HepG2 (cell line): ENCODE data around the gene SCAF8. TPM values are rescaled to one million over a fixed set of nuclear protein-coding genes. Genes with fewer than 3 reads are reported as not detected.

ENCODE experiments used
- ATAC-seq: fragments of 200-7000 bp; cut with Tn5 transposase; 3 replicates; pipeline ENCODE4 v1.9.1; 2020; ENCODE audit warnings: mild to moderate bottlenecking, moderate library complexity
- BruUV-seq: library from RNA; stranded (reverse); fragments of 400-500 nt; replicated peaks from 2 replicates; lab custom pipeline; 2021; lab: Mats Ljungman, UMichigan
- CTCF ChIA-PET: fragments of 300-600 bp; formaldehyde crosslinking; extraction: SDS; loops from one replicate; lab custom pipeline; 2021; ENCODE audit warnings: low total read pairs, inconsistent platforms, low intra/inter-chr PET ratio; lab: Yijun Ruan, JAX
- POLR2A ChIA-PET: fragments of 350-600 bp; sonication (Branson Sonifier 250); formaldehyde crosslinking; loops from one replicate; lab custom pipeline; 2020; ENCODE audit warnings: antibody characterized with exemption, inconsistent platforms; lab: Yijun Ruan, JAX
- DNase-seq: peaks from one replicate; pipeline ENCODE4 v3.0.0-alpha.2; 2015; ENCODE audit warnings: low spot score
- FAIRE-seq: peaks from 3 replicates; lab custom pipeline; 2011; peaks lifted over from hg19 to GRCh38; lab: Jason Lieb, UNC
- H2AFZ ChIP-seq: one replicate; pipeline ENCODE4 v1.6.1; 2011; ENCODE audit warnings: low read length, inconsistent platforms
- H3K27ac ChIP-seq: fragments of 300-600 bp; 3 replicates; pipeline ENCODE4 v1.8.0; 2011; ENCODE audit warnings: mixed run types, mild to moderate bottlenecking, mixed read lengths, low read length, inconsistent platforms; ENCODE audit not compliant: insufficient read depth; ENCODE audit errors: extremely low read length
- H3K27me3 ChIP-seq, 2 experiments: fragments of 200-600 bp in 1 of 2; 2 replicates in 1 of 2; 3 replicates in 1 of 2; pipeline versions ENCODE4 v1.6.0 to v1.8.0; 2011; ENCODE audit warnings: low read length in 2 of 2, mild to moderate bottlenecking in 2 of 2, moderate library complexity in 2 of 2, inconsistent platforms in 1 of 2; ENCODE audit not compliant: insufficient read depth in 2 of 2, control insufficient read depth in 1 of 2
- H3K36me3 ChIP-seq, 2 experiments: fragments of 200-600 bp in 1 of 2; replicated peaks in 1 of 2; 2 replicates in 1 of 2; 3 replicates in 1 of 2; pipeline versions ENCODE4 v1.5.1 to v1.8.0; 2011; ENCODE audit warnings: low read length in 2 of 2, inconsistent platforms in 1 of 2; ENCODE audit not compliant: insufficient read depth in 2 of 2, control insufficient read depth in 1 of 2
- H3K4me1 ChIP-seq: 2 replicates; pipeline ENCODE4 v1.5.1; 2012; ENCODE audit warnings: low read length, inconsistent platforms; ENCODE audit not compliant: insufficient read depth
- H3K4me2 ChIP-seq: 2 replicates; pipeline ENCODE4 v1.6.0; 2011; ENCODE audit warnings: low read depth, low read length, inconsistent platforms
- H3K4me3 ChIP-seq, 3 experiments: fragments of 200-600 bp in 1 of 3; sonication (generic), shearing (Covaris generic) in 1 of 3; replicated peaks in 1 of 3; 2 replicates each; pipeline ENCODE4 v1.5.1; 2011 to 2016; ENCODE audit warnings: low read length in 3 of 3, inconsistent platforms in 2 of 3, low read depth in 2 of 3, mild to moderate bottlenecking in 2 of 3, control low read depth in 1 of 3, mixed read lengths in 1 of 3; ENCODE audit not compliant: insufficient read depth in 1 of 3
- H3K79me2 ChIP-seq: one replicate; pipeline ENCODE4 v1.6.1; 2011; ENCODE audit warnings: low read length, inconsistent platforms; ENCODE audit not compliant: insufficient read depth
- H3K9ac ChIP-seq: 2 replicates; pipeline ENCODE4 v1.6.0; 2011; ENCODE audit warnings: mild to moderate bottlenecking, low read depth, low read length, inconsistent platforms; ENCODE audit not compliant: insufficient read depth
- H3K9me3 ChIP-seq: 2 replicates; pipeline ENCODE4 v1.5.1; 2012; ENCODE audit warnings: mild to moderate bottlenecking, low read length
- H4K20me1 ChIP-seq: 2 replicates; pipeline ENCODE4 v1.6.0; 2011; ENCODE audit warnings: inconsistent platforms, mild to moderate bottlenecking, low read length, moderate library complexity; ENCODE audit not compliant: insufficient read depth
- SMAD1 ChIP-seq: sonication (generic); formaldehyde crosslinking; IDR thresholded peaks from 2 replicates; pipeline ENCODE4 v1.4.0; 2020; ENCODE audit warnings: missing genetic modification reagents, low read depth, mild to moderate bottlenecking, borderline replicate concordance
- SNRNP70 ChIP-seq: fragments of 200-400 bp; formaldehyde crosslinking; IDR thresholded peaks from 2 replicates; pipeline ENCODE4 v1.6.1; 2017; ENCODE audit warnings: mild to moderate bottlenecking, low read depth, low read length, moderate library complexity
- ZNF12 ChIP-seq: sonication (generic); formaldehyde crosslinking; IDR thresholded peaks from 2 replicates; pipeline ENCODE4 v1.5.0; 2020; ENCODE audit warnings: missing genetic modification reagents
- ZNF614 ChIP-seq: IDR thresholded peaks from 2 replicates; pipeline ENCODE4 v1.6.1; 2018; ENCODE audit warnings: missing biosample characterization, missing genetic modification reagents, inconsistent platforms, borderline replicate concordance
- ZNF788 ChIP-seq: sonication (generic); formaldehyde crosslinking; IDR thresholded peaks from 2 replicates; pipeline ENCODE4 v1.5.0; 2020; ENCODE audit warnings: mild to moderate bottlenecking, missing genetic modification reagents, borderline replicate concordance
- WGBS: methylation state at CpG from one replicate; pipeline ENCODE4 v1.1.6; 2017; ENCODE audit warnings: low lambda C conversion rate; 5-methylcytosine and 5-hydroxymethylcytosine counted together
- in situ Hi-C: cut with HindIII; loops from 2 replicates; pipeline ENCODE4 v1.10.0; 2017; ENCODE audit warnings: low pct_unique_long_range_greater_than_20kb; ENCODE audit not compliant: extremely low pct_ligation_motif_present
- intact Hi-C: fragments of 100-400 bp; cut with micrococcal nuclease; formaldehyde crosslinking; loops from one replicate; pipeline ENCODE4 v1.10.0; 2022; ENCODE audit not compliant: unreplicated experiment
- polyA plus RNA-seq, 8 experiments: library from polyadenylated mRNA; depleted of rRNA in 3 of 8; stranded (reverse) in 7 of 8; unstranded in 1 of 8; fragments of >200 nt; fragmentation: Illumina TruSeq in 4 of 8; extraction: Trizol in 4 of 8; gene quantifications; 2 replicates each; pipeline versions ENCODE4 v1.2.1 to v1.2.3, GENCODE V29; 2011 to 2016; ENCODE audit warnings: low read depth in 4 of 8, missing spikeins in 1 of 8, mixed read lengths in 1 of 8; ENCODE audit not compliant: insufficient read depth in 1 of 8
- total RNA-seq, 5 experiments: library from RNA; depleted of rRNA; stranded (reverse); fragments of >200 nt; fragmentation: Illumina TruSeq; extraction: Trizol; gene quantifications; 2 replicates each; pipeline ENCODE4 v1.2.3, GENCODE V29; 2016; ENCODE audit warnings: low read depth in 1 of 5
- TF ChIP-seq, protein P1 (sequence below): sonication (generic); formaldehyde crosslinking; IDR thresholded peaks from 2 replicates; pipeline ENCODE4 v1.4.0; 2020; ENCODE audit warnings: missing genetic modification reagents
- TF ChIP-seq, protein P2 (sequence below): sonication (generic); formaldehyde crosslinking; IDR thresholded peaks from 2 replicates; pipeline ENCODE4 v1.4.0; 2020; ENCODE audit warnings: mild to moderate bottlenecking, low read depth, missing genetic modification reagents
- TF ChIP-seq, protein P3 (sequence below): sonication (generic); formaldehyde crosslinking; IDR thresholded peaks from 2 replicates; pipeline ENCODE4 v1.5.0; 2020; ENCODE audit warnings: mild to moderate bottlenecking, missing genetic modification reagents
- TF ChIP-seq, protein P4 (sequence below): IDR thresholded peaks from 2 replicates; pipeline ENCODE4 v1.6.1; 2016; ENCODE audit warnings: missing biosample characterization, missing genetic modification reagents, low read depth
- TF ChIP-seq, protein P5 (sequence below): sonication (generic); formaldehyde crosslinking; IDR thresholded peaks from 2 replicates; pipeline ENCODE4 v1.9.0; 2021; ENCODE audit warnings: missing genetic modification reagents, mild to moderate bottlenecking, borderline replicate concordance

SCAF8 gene
- total and polyA plus RNA-seq, 2 of the 13 experiments (the other 11 are each of a cell fraction or from before 2014, with no cell fraction given): 15.3 to 40.8 TPM

DNA sequence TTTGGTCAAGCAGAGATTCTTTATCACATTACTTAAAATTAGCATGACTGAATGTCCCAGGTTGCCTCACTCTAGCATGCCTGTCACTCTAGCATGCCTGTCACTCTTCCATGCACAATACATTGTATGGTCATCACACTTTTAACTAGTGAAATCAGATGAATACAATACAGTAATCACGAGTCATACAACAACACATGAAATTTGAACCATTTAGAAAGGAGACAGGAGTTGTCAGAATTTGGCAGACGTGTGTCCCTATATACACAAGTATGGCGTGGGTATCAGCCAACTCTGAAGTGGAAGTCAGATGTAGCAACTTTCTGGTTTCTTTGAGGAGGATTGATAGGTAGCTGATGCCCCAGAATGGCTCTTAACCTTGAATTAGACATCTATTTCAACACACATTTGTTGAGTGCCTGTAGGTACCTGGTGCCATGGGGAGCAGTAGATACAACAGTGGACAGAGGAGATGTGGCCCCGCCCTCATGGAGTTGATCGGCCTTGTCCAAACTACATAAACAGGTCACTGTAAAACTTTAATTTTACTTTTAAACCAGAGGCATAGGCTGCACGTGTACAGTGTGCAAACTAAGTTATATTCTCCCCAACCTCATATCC lies 145.8 kb downstream of the SCAF8 start (continued):
- TF ChIP-seq, protein P1, sequence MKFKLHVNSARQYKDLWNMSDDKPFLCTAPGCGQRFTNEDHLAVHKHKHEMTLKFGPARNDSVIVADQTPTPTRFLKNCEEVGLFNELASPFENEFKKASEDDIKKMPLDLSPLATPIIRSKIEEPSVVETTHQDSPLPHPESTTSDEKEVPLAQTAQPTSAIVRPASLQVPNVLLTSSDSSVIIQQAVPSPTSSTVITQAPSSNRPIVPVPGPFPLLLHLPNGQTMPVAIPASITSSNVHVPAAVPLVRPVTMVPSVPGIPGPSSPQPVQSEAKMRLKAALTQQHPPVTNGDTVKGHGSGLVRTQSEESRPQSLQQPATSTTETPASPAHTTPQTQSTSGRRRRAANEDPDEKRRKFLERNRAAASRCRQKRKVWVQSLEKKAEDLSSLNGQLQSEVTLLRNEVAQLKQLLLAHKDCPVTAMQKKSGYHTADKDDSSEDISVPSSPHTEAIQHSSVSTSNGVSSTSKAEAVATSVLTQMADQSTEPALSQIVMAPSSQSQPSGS (CRISPR knock-in tag): no peak
- TF ChIP-seq, protein P2, sequence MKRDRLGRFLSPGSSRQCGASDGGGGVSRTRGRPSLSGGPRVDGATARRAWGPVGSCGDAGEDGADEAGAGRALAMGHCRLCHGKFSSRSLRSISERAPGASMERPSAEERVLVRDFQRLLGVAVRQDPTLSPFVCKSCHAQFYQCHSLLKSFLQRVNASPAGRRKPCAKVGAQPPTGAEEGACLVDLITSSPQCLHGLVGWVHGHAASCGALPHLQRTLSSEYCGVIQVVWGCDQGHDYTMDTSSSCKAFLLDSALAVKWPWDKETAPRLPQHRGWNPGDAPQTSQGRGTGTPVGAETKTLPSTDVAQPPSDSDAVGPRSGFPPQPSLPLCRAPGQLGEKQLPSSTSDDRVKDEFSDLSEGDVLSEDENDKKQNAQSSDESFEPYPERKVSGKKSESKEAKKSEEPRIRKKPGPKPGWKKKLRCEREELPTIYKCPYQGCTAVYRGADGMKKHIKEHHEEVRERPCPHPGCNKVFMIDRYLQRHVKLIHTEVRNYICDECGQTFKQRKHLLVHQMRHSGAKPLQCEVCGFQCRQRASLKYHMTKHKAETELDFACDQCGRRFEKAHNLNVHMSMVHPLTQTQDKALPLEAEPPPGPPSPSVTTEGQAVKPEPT (CRISPR knock-in tag): no peak
- no peak for TF ChIP-seq ZNF12

DNA sequence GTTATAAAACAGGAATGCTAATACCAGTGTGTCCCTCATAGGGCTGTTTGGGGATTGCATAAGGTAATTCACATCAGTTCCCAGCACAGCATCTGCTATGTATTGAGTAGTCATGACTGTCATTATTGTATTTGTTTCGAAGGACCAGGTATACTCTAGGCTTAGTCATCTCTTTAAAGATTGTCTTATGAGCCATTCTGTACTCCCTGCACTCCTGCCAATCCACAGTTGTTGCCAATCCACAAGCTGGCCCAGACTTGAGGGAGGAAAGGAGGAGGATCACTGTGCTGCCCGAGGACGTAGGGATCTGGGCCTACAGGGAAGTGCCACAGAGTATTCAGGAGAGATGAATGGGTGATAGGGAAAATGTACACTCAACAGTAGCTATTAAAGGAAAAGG lies 148.9 kb downstream of the SCAF8 start:
- no peak for DNase-seq
- Histone ChIP-seq H2AFZ (no peak overlapping the region), H4K20me1 (no peaks in the 10 kb centered on the region), H3K36me3 (peaks cover 0 to 13% of the 10 kb centered on the region in 2 experiments; a peak in 2 of 5 replicates), H3K9me3 (no peaks in the 10 kb centered on the region), H3K4me3 (no peak overlapping the region), H3K4me2 (no peak overlapping the region), H3K27me3 (no peaks in the 10 kb centered on the region), H3K9ac (no peak overlapping the region), H3K27ac (no peak overlapping the region), H3K4me1 (peaks cover under 1% of the 10 kb centered on the region; the same call in 1 of the 2 replicates), H3K79me2 (no peaks in the 10 kb centered on the region)
- CTCF ChIA-PET: no interaction called here
- in situ Hi-C loops (no loop called here), intact Hi-C loops (no loop called here)
- peak; percentile 38; the same call in 2 of the 3 replicates for ATAC-seq
- POLR2A ChIA-PET: no interaction called here
- 98% methylated on average over 3 of the region's 3 CpGs for WGBS
- no peak for FAIRE-seq
- no TSS peak for BruUV-seq
- no peak for TF ChIP-seq SMAD1 (CRISPR knock-in tag)
- TF ChIP-seq, protein P3, sequence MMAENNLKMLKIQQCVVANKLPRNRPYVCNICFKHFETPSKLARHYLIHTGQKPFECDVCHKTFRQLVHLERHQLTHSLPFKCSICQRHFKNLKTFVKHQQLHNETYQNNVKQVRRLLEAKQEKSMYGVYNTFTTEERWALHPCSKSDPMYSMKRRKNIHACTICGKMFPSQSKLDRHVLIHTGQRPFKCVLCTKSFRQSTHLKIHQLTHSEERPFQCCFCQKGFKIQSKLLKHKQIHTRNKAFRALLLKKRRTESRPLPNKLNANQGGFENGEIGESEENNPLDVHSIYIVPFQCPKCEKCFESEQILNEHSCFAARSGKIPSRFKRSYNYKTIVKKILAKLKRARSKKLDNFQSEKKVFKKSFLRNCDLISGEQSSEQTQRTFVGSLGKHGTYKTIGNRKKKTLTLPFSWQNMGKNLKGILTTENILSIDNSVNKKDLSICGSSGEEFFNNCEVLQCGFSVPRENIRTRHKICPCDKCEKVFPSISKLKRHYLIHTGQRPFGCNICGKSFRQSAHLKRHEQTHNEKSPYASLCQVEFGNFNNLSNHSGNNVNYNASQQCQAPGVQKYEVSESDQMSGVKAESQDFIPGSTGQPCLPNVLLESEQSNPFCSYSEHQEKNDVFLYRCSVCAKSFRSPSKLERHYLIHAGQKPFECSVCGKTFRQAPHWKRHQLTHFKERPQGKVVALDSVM (CRISPR knock-in tag): no peak
- TF ChIP-seq, protein P4, sequence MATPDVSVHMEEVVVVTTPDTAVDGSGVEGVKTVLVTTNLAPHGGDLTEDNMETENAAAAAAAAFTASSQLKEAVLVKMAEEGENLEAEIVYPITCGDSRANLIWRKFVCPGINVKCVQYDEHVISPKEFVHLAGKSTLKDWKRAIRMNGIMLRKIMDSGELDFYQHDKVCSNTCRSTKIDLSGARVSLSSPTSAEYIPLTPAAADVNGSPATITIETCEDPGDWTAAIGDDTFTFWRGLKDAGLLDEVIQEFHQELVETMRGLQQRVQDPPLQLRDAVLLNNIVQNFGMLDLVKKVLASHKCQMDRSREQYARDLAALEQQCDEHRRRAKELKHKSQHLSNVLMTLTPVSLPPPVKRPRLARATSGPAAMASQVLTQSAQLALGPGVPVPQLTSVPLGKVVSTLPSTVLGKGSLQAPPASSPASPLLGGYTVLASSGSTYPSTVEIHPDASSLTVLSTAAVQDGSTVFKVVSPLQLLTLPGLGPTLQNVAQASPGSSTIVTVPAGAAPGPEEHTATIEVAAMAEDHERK (CRISPR knock-in tag): no peak
- TF ChIP-seq SNRNP70: no peak
- TF ChIP-seq, protein P5, sequence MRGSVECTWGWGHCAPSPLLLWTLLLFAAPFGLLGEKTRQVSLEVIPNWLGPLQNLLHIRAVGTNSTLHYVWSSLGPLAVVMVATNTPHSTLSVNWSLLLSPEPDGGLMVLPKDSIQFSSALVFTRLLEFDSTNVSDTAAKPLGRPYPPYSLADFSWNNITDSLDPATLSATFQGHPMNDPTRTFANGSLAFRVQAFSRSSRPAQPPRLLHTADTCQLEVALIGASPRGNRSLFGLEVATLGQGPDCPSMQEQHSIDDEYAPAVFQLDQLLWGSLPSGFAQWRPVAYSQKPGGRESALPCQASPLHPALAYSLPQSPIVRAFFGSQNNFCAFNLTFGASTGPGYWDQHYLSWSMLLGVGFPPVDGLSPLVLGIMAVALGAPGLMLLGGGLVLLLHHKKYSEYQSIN: no peak
- no peak for TF ChIP-seq ZNF788 (CRISPR knock-in tag)
- no peak for TF ChIP-seq ZNF614
